ENCODE measurements around the gene PLAC8.
"Not testable (repeated sequence)": the region's sequence is repeated elsewhere in the genome, so short reads cannot be mapped to it uniquely, and the experiment has no call there.

The PLAC8 gene

DNA sequence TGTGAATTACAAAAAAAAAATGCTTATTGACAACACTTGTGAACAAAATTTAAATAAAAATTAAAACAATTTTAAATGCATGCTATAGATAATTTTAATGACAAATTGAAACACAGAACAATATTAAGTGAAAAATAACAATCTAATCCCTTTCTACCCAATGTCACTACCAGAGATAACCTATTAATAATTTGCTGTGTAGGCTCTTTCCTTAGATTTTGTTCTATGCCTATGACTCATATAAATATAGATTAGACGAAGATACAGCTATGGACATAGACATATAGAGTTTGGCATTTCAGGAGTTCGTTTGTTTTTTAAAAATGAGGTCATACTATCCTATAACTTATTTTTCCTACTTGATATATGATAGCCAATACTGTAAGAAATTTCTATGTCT is 18.1 kb downstream of the PLAC8 start:
- Histone ChIP-seq H3K27ac (ENCODE audit: low read length) (no peak overlapping the region), H2AFZ (ENCODE audit: low read length) (no peak overlapping the region), H3K4me3 (ENCODE audit: low read length) (no peak overlapping the region), H3K27me3 (replicated peaks; ENCODE audit: insufficient read depth, low read length) (no peaks in the 10 kb centered on the region), H3K9me3 (replicated peaks; ENCODE audit: insufficient read depth, low read length) (no peaks in the 10 kb centered on the region), H3K4me1 (ENCODE audit: low read length) (no peaks in the 10 kb centered on the region), H3K79me2 (ENCODE audit: low read length) (no peaks in the 10 kb centered on the region), H3K36me3 (replicated peaks; ENCODE audit: insufficient read depth, low read length) (no peaks in the 10 kb centered on the region), H3F3A (ENCODE audit: insufficient read depth, low read length) (no peaks in the 10 kb centered on the region), H3K9ac (ENCODE audit: low read length) (no peak overlapping the region), H3K4me2 (ENCODE audit: low read depth, low read length) (no peak overlapping the region), H4K20me1 (ENCODE audit: insufficient read depth, low read length) (no peaks in the 10 kb centered on the region), H3K9me2 (replicated peaks; ENCODE audit: insufficient read depth, low read length) (no peaks in the 10 kb centered on the region)
- DNase-seq = no peak
- TF ChIP-seq, protein P1, sequence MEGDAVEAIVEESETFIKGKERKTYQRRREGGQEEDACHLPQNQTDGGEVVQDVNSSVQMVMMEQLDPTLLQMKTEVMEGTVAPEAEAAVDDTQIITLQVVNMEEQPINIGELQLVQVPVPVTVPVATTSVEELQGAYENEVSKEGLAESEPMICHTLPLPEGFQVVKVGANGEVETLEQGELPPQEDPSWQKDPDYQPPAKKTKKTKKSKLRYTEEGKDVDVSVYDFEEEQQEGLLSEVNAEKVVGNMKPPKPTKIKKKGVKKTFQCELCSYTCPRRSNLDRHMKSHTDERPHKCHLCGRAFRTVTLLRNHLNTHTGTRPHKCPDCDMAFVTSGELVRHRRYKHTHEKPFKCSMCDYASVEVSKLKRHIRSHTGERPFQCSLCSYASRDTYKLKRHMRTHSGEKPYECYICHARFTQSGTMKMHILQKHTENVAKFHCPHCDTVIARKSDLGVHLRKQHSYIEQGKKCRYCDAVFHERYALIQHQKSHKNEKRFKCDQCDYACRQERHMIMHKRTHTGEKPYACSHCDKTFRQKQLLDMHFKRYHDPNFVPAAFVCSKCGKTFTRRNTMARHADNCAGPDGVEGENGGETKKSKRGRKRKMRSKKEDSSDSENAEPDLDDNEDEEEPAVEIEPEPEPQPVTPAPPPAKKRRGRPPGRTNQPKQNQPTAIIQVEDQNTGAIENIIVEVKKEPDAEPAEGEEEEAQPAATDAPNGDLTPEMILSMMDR (IDR thresholded peaks at IDR 0.05; ENCODE audit: low read length) = no peak
- TF ChIP-seq EZH2 (optimal IDR thresholded peaks at IDR 0.05; ENCODE audit: low read depth, low read length) = no peak
- TF ChIP-seq EZH2phosphoT487 (IDR thresholded peaks at IDR 0.05; ENCODE audit: low read length) = no peak

DNA sequence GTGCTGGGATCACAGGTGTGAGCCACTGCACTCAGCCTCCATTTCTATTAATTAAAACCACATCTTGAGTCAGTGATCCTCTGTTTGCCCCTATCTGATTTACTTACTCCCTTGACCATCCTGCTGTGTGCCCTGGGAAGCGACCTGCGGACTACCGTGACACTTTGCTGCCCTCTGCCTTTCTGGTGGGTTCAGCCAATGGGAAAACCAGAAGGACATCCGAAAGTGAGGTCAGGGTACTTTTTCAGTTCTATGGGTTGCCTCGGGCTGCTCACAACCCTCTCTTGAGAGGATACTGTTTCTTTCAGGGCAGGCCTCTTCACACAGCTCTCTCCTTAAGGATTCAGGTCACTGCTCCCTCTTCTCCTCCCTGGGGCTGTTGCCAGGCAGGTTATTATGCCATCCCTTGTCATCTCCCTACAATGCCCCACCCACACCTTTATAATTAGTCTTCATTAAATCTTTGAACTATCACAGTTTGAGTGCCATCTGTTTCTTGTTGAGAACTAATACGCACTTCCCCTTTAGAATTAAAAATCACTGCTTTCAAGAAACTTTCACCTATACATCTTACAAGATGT is 21.4 kb downstream of the PLAC8 start:
- H3K27ac ChIP-seq (ENCODE audit: low read length) = no peak overlapping the region
- no peaks in the 10 kb centered on the region for H3K9me3 ChIP-seq (replicated peaks; ENCODE audit: insufficient read depth, low read length)
- no peak for DNase-seq
- TF ChIP-seq, protein P1 (IDR thresholded peaks at IDR 0.05; ENCODE audit: low read length) = no peak
- TF ChIP-seq EZH2phosphoT487 (IDR thresholded peaks at IDR 0.05; ENCODE audit: low read length) = no peak
- TF ChIP-seq EZH2 (optimal IDR thresholded peaks at IDR 0.05; ENCODE audit: low read depth, low read length) = no peak
- no peaks in the 10 kb centered on the region for H4K20me1 ChIP-seq (ENCODE audit: insufficient read depth, low read length)
- H3K4me3 ChIP-seq (ENCODE audit: low read length) = no peak overlapping the region
- no peaks in the 10 kb centered on the region for H3K4me1 ChIP-seq (ENCODE audit: low read length)
- no peak overlapping the region for H2AFZ ChIP-seq (ENCODE audit: low read length)
- no peak overlapping the region for H3K4me2 ChIP-seq (ENCODE audit: low read depth, low read length)
- no peaks in the 10 kb centered on the region for H3K9me2 ChIP-seq (replicated peaks; ENCODE audit: insufficient read depth, low read length)
- no peaks in the 10 kb centered on the region for H3K79me2 ChIP-seq (ENCODE audit: low read length)
- H3K27me3 ChIP-seq (replicated peaks; ENCODE audit: insufficient read depth, low read length) = no peaks in the 10 kb centered on the region
- no peaks in the 10 kb centered on the region for H3K36me3 ChIP-seq (replicated peaks; ENCODE audit: insufficient read depth, low read length)
- no peak overlapping the region for H3K9ac ChIP-seq (ENCODE audit: low read length)
- no peaks in the 10 kb centered on the region for H3F3A ChIP-seq (ENCODE audit: insufficient read depth, low read length)

DNA sequence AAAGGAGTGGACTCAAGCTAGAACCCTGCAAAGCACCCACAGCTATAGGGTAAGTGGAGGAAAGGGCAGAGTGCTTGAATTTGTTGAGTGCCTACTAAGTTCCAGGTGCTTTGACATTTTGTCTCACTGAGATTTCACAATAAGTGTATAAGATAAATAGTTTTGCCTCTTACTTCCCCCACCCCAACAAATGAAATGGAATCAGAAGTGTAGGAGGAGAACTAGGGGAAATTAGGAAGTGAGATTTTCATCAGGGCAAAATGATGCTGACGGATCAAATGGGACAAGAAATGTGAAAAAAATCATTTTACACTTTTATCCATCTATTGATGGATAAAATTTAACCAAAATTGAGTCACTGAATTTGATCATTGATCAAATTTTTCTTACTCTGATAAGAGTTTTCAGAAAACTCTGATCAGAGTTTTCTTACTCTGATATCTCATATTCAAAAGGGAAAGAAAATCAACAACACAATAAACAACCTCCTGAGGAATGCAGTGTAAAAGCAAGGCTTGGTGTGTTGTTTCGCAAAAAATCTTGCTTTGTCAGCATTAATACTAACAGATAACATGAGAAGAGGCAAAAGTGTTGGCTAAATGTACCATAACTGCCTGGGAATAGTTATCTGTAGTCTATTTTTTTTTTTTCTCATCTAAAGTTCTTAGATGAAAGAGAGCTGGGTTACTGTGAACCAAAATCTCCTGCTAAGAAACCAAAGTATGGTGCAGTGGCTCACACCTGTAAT is 24.9 kb downstream of the PLAC8 start:
- Histone ChIP-seq H3K27me3 (replicated peaks; ENCODE audit: insufficient read depth, low read length) (no peaks in the 10 kb centered on the region), H3K9me2 (replicated peaks; ENCODE audit: insufficient read depth, low read length) (no peaks in the 10 kb centered on the region), H3K79me2 (ENCODE audit: low read length) (no peaks in the 10 kb centered on the region), H3K9me3 (replicated peaks; ENCODE audit: insufficient read depth, low read length) (no peaks in the 10 kb centered on the region), H3K36me3 (replicated peaks; ENCODE audit: insufficient read depth, low read length) (no peaks in the 10 kb centered on the region), H3K9ac (ENCODE audit: low read length) (no peak overlapping the region), H3K4me1 (ENCODE audit: low read length) (no peaks in the 10 kb centered on the region), H2AFZ (ENCODE audit: low read length) (no peak overlapping the region), H3K4me3 (ENCODE audit: low read length) (no peak overlapping the region), H3K4me2 (ENCODE audit: low read depth, low read length) (no peak overlapping the region), H3F3A (ENCODE audit: insufficient read depth, low read length) (no peaks in the 10 kb centered on the region), H4K20me1 (ENCODE audit: insufficient read depth, low read length) (no peaks in the 10 kb centered on the region), H3K27ac (ENCODE audit: low read length) (no peak overlapping the region)
- TF ChIP-seq EZH2 (optimal IDR thresholded peaks at IDR 0.05; ENCODE audit: low read depth, low read length) (no peak), EZH2phosphoT487 (IDR thresholded peaks at IDR 0.05; ENCODE audit: low read length) (no peak)
- TF ChIP-seq, protein P1 (IDR thresholded peaks at IDR 0.05; ENCODE audit: low read length) = no peak
- no peak for DNase-seq

DNA sequence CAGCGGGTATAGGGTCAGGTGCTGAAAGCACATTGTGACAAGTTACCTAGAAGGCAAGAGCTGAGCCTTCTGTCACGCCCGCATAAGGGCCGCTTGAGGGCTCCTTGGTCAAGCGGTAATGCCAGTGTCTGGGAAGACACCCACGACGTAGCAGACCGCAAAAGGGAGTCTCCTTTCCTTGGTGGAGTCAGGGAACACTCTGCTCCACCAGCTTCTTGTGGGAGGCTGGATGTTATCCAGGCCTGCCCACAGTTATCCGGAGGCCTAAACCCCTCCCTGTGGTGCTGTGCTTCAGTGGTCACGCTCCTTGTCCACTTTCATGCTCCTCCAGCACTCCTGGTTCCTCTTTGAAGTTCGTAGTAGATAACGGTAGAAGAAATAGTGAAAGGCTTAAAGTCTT is 29.6 kb downstream of the PLAC8 start:
- not testable (repeated sequence) for H3K9me3 ChIP-seq (replicated peaks; ENCODE audit: insufficient read depth, low read length); H3K27me3 ChIP-seq (replicated peaks; ENCODE audit: insufficient read depth, low read length); H4K20me1 ChIP-seq (ENCODE audit: insufficient read depth, low read length); H3K9me2 ChIP-seq (replicated peaks; ENCODE audit: insufficient read depth, low read length); H3K36me3 ChIP-seq (replicated peaks; ENCODE audit: insufficient read depth, low read length); H3K4me1 ChIP-seq (ENCODE audit: low read length); H3K79me2 ChIP-seq (ENCODE audit: low read length); H3K9ac ChIP-seq (ENCODE audit: low read length); H3K4me3 ChIP-seq (ENCODE audit: low read length); H3K27ac ChIP-seq (ENCODE audit: low read length); H3K4me2 ChIP-seq (ENCODE audit: low read depth, low read length); H3F3A ChIP-seq (ENCODE audit: insufficient read depth, low read length); H2AFZ ChIP-seq (ENCODE audit: low read length); DNase-seq
